GM20000 (cell line): Measurements from ENCODE around the gene MIEF2.

Source experiments
- DNase-seq: peaks from one replicate; pipeline ENCODE4 v3.0.0; 2012; ENCODE audit warnings: low spot score
- TF ChIP-seq, protein P1 (sequence below): IDR thresholded peaks from 2 replicates; pipeline ENCODE4 v1.5.1; 2012; ENCODE audit warnings: mild to moderate bottlenecking, control low read depth; ENCODE audit errors: extremely low read depth, missing control alignments

Gene MIEF2

DNA sequence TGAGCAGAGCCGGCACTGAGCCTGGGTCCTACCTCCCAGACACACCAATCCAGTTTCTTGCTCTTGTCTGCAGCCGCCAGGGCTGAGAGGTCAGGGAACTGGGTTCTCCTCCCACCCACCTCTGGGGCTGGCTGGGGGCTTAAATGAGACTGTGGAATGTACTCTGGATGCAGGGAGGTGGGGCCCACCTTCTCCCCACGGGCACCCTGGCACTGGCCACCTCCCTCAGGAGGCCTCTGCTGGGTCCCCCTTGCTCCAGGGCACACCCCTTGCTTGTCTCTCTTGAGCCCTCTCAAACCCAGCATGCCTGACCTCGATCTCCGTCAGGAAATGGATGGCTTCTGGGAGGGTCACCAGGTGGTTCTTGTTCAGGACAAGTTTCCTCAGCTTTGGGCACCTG, 8.3 kb upstream of the MIEF2 start:
- no peak for DNase-seq
- TF ChIP-seq, protein P1, sequence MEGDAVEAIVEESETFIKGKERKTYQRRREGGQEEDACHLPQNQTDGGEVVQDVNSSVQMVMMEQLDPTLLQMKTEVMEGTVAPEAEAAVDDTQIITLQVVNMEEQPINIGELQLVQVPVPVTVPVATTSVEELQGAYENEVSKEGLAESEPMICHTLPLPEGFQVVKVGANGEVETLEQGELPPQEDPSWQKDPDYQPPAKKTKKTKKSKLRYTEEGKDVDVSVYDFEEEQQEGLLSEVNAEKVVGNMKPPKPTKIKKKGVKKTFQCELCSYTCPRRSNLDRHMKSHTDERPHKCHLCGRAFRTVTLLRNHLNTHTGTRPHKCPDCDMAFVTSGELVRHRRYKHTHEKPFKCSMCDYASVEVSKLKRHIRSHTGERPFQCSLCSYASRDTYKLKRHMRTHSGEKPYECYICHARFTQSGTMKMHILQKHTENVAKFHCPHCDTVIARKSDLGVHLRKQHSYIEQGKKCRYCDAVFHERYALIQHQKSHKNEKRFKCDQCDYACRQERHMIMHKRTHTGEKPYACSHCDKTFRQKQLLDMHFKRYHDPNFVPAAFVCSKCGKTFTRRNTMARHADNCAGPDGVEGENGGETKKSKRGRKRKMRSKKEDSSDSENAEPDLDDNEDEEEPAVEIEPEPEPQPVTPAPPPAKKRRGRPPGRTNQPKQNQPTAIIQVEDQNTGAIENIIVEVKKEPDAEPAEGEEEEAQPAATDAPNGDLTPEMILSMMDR = no peak

DNA sequence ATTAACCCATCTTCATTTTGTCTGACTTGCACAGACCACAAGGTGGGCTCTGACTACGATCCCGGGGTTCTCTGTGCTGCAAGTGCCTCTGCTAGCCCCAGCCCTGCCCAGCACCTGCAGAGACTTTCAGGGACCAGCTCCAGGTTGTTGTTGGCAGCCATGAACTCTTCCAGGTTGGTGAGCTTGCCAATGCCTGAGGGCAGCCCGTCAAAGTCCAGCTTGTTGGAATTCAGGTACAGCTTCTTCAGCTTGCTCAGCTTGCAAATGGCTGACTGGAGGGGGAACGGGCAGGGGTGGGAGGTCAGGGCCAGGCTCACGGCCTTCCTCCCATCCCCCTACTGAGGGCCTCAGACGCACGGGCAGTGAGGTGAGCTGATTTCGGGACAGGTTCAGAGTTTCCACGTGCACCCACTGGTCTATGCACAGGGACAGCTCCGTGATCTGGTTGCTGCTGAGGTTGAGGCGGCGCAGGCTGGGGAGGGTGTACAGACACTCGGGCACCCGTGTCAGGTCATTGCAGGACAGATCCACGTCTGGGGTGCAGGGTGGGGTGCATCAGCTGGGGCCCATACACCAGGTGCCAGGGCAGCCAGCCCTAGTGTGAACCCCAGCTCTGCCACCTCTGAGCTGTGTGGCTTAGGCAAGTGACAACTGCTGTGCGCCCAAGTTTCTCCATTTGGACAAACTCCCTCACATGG, 7.1 kb upstream of the MIEF2 start:
- TF ChIP-seq, protein P1 = no peak
- no peak for DNase-seq

DNA sequence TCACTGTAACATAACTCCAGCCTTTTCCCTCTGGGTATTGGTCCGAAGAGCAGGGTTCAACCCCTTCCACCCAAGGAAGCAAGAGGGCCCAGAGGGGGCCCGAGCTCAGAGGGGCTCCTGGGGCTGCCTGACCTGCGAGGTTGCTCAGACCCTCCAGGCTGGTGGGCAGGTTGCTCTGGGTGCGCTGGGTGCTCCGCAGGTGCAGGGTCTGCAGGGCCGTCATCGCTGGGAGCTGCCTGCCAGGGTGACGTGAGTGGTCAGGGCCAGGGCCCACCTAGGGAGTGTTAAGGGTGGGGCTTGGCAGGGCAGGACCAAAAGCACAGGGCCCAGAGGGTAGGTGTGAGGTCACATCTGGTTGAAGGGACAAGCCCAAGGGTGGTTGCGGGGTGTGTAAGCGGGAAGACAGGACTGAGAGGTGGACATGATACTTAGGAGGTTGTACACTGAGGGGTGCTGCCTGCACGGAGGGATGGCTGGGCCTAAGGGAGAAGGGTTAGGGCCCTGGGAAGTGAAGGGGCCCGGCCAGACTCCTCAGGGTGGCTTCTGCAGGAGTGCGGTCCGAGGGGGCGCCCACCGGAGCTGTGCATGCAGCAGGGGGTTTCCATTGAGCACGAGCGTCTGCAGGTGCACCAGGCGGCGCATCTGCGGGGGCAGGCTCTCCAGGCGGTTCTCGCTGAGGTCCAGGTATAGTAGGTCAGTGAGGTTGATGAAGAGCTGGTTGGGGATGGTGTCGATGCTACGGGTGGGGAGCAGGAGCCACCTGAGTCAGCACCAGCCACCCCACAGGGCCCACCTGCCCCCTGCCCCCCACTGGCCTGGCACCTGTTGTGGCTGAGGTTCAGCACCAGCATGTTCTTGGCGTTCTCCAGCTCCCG, 6.3 kb upstream of the MIEF2 start:
- no peak for DNase-seq
- TF ChIP-seq, protein P1 = no peak

DNA sequence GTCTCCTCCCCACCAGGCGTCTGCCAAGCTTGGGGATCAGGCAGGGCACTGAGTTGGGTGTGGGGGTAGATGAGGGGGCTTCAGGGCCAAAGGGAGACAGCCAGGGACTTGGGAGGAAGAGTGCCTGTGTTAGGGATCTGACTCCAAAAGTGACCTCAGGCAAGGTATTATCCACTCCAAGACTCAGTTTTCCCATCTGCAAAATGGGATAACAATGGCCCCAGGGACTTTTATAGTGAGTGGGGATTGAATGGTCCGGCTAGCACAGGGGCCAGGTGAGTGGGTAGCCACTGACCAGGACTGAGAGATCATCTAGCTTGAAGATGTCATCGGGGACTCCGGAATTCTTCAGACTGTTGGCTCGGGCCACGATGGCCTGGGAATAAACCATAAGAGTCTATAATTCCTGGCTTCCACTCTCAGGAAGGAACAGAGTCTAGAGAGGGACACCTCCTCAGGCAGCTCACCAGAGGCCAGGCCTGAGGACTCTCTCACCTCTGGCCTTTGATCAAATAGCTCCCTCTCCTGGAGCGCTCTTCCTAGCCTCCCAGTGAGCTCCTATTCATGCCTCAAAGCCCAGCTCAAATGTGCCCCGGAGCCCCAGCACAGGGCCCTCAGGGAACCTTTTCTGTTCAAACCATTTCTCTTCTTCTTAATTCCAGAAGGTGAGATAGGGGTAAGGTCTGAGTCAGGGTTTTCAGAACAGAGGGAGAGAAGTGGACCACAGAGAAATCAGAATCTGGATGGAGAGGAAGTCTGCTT, 5.4 kb upstream of the MIEF2 start:
- TF ChIP-seq, protein P1 = no peak
- DNase-seq = no peak

DNA sequence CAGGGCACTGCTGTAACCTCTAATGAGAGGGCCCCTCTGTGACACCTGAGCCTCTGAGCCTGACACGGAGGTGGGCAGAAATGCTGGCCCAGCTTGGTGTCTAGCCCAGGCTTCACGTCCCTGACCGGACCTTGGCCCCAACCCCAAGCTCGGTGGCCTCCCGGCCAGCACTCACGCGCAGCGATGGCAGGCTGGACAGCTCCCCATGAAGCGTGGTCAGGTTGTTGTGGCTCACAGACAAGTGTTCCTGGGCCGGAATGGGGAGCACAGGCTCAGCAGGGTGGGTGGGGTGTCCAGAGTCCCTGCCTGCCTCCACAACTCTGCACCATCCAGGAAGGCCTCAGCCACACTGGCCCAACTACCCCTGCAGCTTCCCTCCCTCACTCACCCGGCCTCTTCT, 4.1 kb upstream of the MIEF2 start:
- DNase-seq = no peak
- TF ChIP-seq, protein P1 = no peak

DNA sequence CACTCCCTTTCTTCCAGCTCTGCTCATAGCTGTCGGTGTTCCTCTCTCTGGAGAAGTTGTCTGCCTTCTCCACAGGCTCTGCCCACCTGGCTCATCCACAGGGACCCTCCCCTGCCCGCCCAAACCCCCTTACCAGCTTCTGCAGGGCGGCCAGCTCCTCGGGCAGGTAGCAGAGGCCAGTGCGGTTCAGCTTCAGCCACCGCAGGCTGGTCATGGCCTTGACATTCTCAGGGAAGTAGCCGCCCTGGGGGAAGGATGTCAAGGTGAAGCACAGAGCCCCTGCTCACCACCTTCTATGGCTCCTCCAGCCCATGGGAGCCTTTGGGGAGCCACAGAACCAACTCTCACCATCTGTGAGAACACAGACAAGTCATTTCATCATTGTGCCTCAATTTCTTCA, 3.7 kb upstream of the MIEF2 start:
- DNase-seq = no peak
- TF ChIP-seq, protein P1 = no peak
